Measurements from ENCODE around the gene HECTD1.

DNA sequence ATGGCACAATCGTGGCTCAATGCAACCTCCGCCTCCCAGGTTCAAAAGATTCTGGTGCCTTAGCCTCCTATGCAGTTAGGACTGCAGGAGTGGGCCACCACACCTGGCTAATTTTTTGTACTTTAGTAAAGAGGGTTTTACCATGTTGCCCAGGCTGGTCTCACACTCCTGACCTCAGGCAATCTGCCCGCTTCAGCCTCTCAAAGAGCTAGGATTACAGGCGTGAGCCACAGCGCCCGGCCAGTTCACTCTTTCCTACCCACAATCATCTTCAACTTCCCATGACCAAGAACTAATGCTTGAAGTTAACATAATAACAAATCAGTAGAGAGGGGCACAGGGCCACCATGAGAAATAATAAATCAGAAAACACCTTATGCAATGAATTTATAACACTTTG is 82.4 kb downstream of the HECTD1 start:
- no peak for TF ChIP-seq TAF1 (IDR thresholded peaks at IDR 0.05; ENCODE audit: low read depth, low read length)
- TF ChIP-seq POLR2AphosphoS5 (IDR thresholded peaks at IDR 0.05; ENCODE audit: low read depth, low read length) = no peak
- no peak for TF ChIP-seq POLR2A (IDR thresholded peaks at IDR 0.05; ENCODE audit: low read depth, low read length)
- TF ChIP-seq PAX5 (IDR thresholded peaks at IDR 0.05; ENCODE audit: insufficient read depth, low read length, severe bottlenecking) = no peak

Data from GM12891 (cell line).